ENCODE results near the gene GPR18.
"Not testable (repeated sequence)": the region's sequence is repeated elsewhere in the genome, so short reads cannot be mapped to it uniquely, and the experiment has no call there.

The GPR18 gene

GRCh38 chr13:99256283-99256682 is 1.9 kb downstream of the GPR18 start:
- DNase-seq (ENCODE audit: low read depth), result no peak
- no peak for TF ChIP-seq CTCF (IDR thresholded peaks at IDR 0.05; ENCODE audit: low read depth, low read length, missing control alignments)
- H3K4me3 ChIP-seq (ENCODE audit: low read depth, low read length), result no peak overlapping the region

- no peak overlapping the region for H3K4me3 ChIP-seq (ENCODE audit: low read depth, low read length)
- TF ChIP-seq CTCF (IDR thresholded peaks at IDR 0.05; ENCODE audit: low read depth, low read length, missing control alignments), result no peak
- DNase-seq (ENCODE audit: low read depth), result no peak
Observed at GRCh38 chr13:99255271-99255670, 2.9 kb downstream of the GPR18 start.

GRCh38 chr13:99254830-99255229 is 3.3 kb downstream of the GPR18 start:
- TF ChIP-seq CTCF (IDR thresholded peaks at IDR 0.05; ENCODE audit: low read depth, low read length, missing control alignments), result no peak
- DNase-seq (ENCODE audit: low read depth), result no peak
- H3K4me3 ChIP-seq (ENCODE audit: low read depth, low read length), result no peak overlapping the region

- TF ChIP-seq CTCF (IDR thresholded peaks at IDR 0.05; ENCODE audit: low read depth, low read length, missing control alignments), result no peak
- no peak overlapping the region for H3K4me3 ChIP-seq (ENCODE audit: low read depth, low read length)
- DNase-seq (ENCODE audit: low read depth), result no peak
Observed at GRCh38 chr13:99251921-99252320, 6.3 kb downstream of the GPR18 start.

GRCh38 chr13:99250982-99251825 is 7.0 kb downstream of the GPR18 start:
- no peak for TF ChIP-seq CTCF (IDR thresholded peaks at IDR 0.05; ENCODE audit: low read depth, low read length, missing control alignments)
- no peak for DNase-seq (ENCODE audit: low read depth)
- H3K4me3 ChIP-seq (ENCODE audit: low read depth, low read length), result no peak overlapping the region

GRCh38 chr13:99249606-99250005 is 8.6 kb downstream of the GPR18 start:
- DNase-seq (ENCODE audit: low read depth); H3K4me3 ChIP-seq (ENCODE audit: low read depth, low read length): not testable (repeated sequence)

- not testable (repeated sequence) for H3K4me3 ChIP-seq (ENCODE audit: low read depth, low read length); DNase-seq (ENCODE audit: low read depth)
Observed at GRCh38 chr13:99249178-99249577, 9.0 kb downstream of the GPR18 start.

- DNase-seq (ENCODE audit: low read depth), result no peak
- no peak for TF ChIP-seq CTCF (IDR thresholded peaks at IDR 0.05; ENCODE audit: low read depth, low read length, missing control alignments)
- H3K4me3 ChIP-seq (ENCODE audit: low read depth, low read length), result no peak overlapping the region
Observed at GRCh38 chr13:99246100-99246499, 12.1 kb downstream of the GPR18 start.
